CD8-positive, alpha-beta memory T cell (primary cell): ENCODE results near the gene TBX1. TPM values are rescaled to one million over a fixed set of nuclear protein-coding genes. Genes with fewer than 3 reads are reported as not detected.

Experiments
- CTCF ChIA-PET: fragments of 350-600 bp; sonication (Branson Sonifier 250); formaldehyde crosslinking; loops from one replicate; lab custom pipeline; 2021; ENCODE audit warnings: antibody characterized with exemption; lab: Charles Lee
- POLR2A ChIA-PET: fragments of 350-600 bp; sonication (Branson Sonifier 250); formaldehyde crosslinking; loops from one replicate; lab custom pipeline; 2021; ENCODE audit warnings: antibody characterized with exemption; lab: Charles Lee
- DNase-seq, 5 donors: peaks; one replicate each; pipeline versions ENCODE4 v3.0.0 to v3.0.0-alpha.2; 2020 to 2022; ENCODE audit warnings: mixed read lengths in 1 of 5
- H3K27ac ChIP-seq: one replicate; pipeline ENCODE4 v1.7.0; 2013; ENCODE audit warnings: low read depth, mild to moderate bottlenecking, low read length, moderate library complexity
- H3K27me3 ChIP-seq: 2 replicates; pipeline ENCODE4 v1.7.0; 2013; ENCODE audit warnings: low read length, mild to moderate bottlenecking; ENCODE audit not compliant: insufficient read depth, poor library complexity, severe bottlenecking
- H3K36me3 ChIP-seq: 2 replicates; pipeline ENCODE4 v1.7.0; 2013; ENCODE audit warnings: mild to moderate bottlenecking, low read length, moderate library complexity; ENCODE audit not compliant: insufficient read depth
- H3K4me1 ChIP-seq: 2 replicates; pipeline ENCODE4 v1.7.0; 2013; ENCODE audit warnings: mild to moderate bottlenecking, low read length, moderate library complexity; ENCODE audit not compliant: insufficient read depth
- H3K4me3 ChIP-seq: 2 replicates; pipeline ENCODE4 v1.7.0; 2013; ENCODE audit warnings: mild to moderate bottlenecking, low read length
- H3K9me3 ChIP-seq: 2 replicates; pipeline ENCODE4 v1.7.0; 2013; ENCODE audit warnings: mild to moderate bottlenecking, low read length
- H3K27ac Mint-ChIP-seq, 8 donors: one replicate each; pipeline ENCODE4 v1.8.0; 2020 to 2021; ENCODE audit warnings: mixed read lengths in 8 of 8, mild to moderate bottlenecking in 6 of 8, inconsistent platforms in 3 of 8, moderate library complexity in 3 of 8
- H3K27me3 Mint-ChIP-seq, 2 donors: one replicate each; pipeline ENCODE4 v1.8.0; 2020 to 2021; ENCODE audit warnings: mixed read lengths in 2 of 2, mild to moderate bottlenecking in 1 of 2, moderate library complexity in 1 of 2
- H3K36me3 Mint-ChIP-seq, 3 donors: one replicate each; pipeline ENCODE4 v1.8.0; 2020 to 2021; ENCODE audit warnings: mixed read lengths in 3 of 3, inconsistent platforms in 1 of 3, mild to moderate bottlenecking in 1 of 3
- H3K4me1 Mint-ChIP-seq, 3 donors: one replicate each; pipeline ENCODE4 v1.8.0; 2020 to 2021; ENCODE audit warnings: mixed read lengths in 3 of 3, inconsistent platforms in 1 of 3, mild to moderate bottlenecking in 1 of 3
- H3K4me3 Mint-ChIP-seq, 7 donors: one replicate each; pipeline ENCODE4 v1.8.0; 2020 to 2021; ENCODE audit warnings: mixed read lengths in 7 of 7, mild to moderate bottlenecking in 6 of 7, moderate library complexity in 4 of 7, inconsistent platforms in 2 of 7
- H3K9me3 Mint-ChIP-seq, 5 donors: one replicate each; pipeline ENCODE4 v1.8.0; 2020 to 2022; ENCODE audit warnings: mixed read lengths in 5 of 5, mild to moderate bottlenecking in 3 of 5, moderate library complexity in 2 of 5, inconsistent platforms in 1 of 5
- polyA plus RNA-seq: library from polyadenylated mRNA; unstranded; fragments of 300-500 nt; fragmentation: Illumina TruSeq; gene quantifications from one replicate; pipeline ENCODE4 v1.2.3, GENCODE V29; 2021
- total RNA-seq, 2 experiments: library from RNA; stranded (reverse); gene quantifications; one replicate each; pipeline ENCODE4 v1.2.3, GENCODE V29; 2021

The TBX1 gene
- total and polyA plus RNA-seq, 3 experiments from 2014 or later = not detected

DNA sequence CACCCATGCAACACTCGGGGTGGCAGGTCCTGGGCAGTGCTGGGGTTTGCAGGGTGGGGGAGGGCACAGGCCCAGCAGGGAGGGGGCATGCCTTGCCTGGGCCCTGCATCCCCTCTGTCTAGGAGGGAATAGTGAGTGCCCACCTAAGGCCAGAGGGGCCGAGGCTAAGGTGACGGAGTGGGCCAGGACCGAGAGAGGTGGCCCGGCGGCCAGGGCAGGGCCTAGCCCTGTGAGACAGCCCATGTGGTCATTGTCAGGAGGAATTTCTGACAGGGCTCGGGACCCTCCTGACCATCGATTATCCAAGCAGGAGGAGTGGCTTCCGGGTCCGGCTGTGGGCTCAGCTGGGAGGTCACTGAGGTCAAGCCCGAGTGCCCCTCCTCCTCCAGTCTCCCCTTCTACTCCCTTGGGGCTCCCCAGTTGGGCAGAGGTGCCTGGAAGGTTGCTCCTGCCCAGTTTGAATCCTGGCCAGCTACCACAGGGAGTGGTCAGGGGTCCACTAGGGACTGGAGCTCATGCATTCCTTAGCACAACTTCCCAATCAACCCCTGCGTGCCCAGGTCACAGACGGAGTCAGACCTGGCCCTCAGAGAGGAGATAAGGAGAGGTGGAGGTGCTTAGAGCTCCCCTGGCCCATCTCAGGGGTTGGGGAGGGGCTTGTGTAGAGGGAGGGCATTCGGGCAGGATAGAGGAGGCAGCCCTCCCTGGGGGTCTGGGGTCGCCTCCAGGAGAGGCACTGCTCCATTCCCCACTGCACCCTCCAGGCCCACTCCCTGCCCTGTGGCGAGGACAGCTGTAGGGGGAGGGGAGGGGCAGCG, 22.5 kb upstream of the TBX1 start:
- ChIA-PET POLR2A (no interaction called here), CTCF (no interaction called here)
- H3K27me3 Mint-ChIP-seq = peaks cover 0 to 1% of the 10 kb centered on the region in 2 donors
- Histone ChIP-seq H3K9me3 (no peaks in the 10 kb centered on the region), H3K4me3 (no peak overlapping the region), H3K27ac (no peak overlapping the region), H3K4me1 (no peaks in the 10 kb centered on the region), H3K36me3 (no peaks in the 10 kb centered on the region), H3K27me3 (no peaks in the 10 kb centered on the region)
- H3K36me3 Mint-ChIP-seq = no peaks in the 10 kb centered on the region
- H3K4me3 Mint-ChIP-seq = no peak overlapping the region
- no peaks in the 10 kb centered on the region for H3K4me1 Mint-ChIP-seq
- DNase-seq = no peak
- no peak overlapping the region for H3K27ac Mint-ChIP-seq
- no peaks in the 10 kb centered on the region for H3K9me3 Mint-ChIP-seq

DNA sequence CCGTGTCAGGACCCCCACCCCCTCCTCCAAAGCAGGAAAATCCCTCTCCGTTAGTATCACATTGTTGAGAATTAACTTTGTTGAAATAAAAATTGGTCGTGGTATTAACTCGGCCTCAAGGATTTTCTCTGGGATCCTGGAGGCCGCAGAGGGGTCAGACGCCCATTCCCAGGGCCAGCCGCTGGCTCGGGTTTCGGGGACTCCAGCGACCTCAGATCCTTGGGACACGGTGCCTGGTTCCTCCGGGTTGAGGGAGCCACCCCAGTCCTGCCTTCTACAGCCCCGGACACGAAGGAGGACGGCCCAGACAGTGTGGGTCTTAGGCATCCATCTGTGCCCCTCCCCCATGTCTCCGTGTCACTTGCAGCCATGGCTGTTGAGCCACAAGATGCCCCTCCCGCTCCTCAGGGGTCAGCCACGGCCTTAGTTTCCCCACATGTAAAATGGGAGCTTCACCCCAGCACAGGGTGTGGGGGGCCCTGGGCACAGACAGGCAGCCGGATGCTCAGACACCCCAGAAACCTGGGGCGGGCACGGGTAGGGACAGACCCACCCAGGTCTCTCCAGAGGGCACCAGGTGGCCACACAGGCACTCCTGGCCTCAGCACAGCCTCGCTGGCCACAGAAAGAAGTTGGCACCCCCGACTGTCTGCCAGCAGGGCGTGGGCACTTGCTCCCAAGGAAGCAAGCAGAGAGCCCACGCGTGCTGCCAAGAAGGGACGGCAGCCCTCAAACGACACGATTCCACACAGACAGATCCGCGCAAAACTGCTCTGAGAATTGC, 21.7 kb upstream of the TBX1 start:
- H3K9me3 ChIP-seq = no peaks in the 10 kb centered on the region
- no peaks in the 10 kb centered on the region for H3K4me1 ChIP-seq
- H3K4me3 ChIP-seq = no peak overlapping the region
- H3K27ac ChIP-seq = no peak overlapping the region
- H3K27me3 Mint-ChIP-seq = peaks cover 0 to 1% of the 10 kb centered on the region in 2 donors
- no peaks in the 10 kb centered on the region for H3K36me3 ChIP-seq
- POLR2A ChIA-PET = no interaction called here
- H3K4me1 Mint-ChIP-seq = no peaks in the 10 kb centered on the region
- no peaks in the 10 kb centered on the region for H3K9me3 Mint-ChIP-seq
- H3K27me3 ChIP-seq = no peaks in the 10 kb centered on the region
- H3K27ac Mint-ChIP-seq = no peak overlapping the region
- no peak for DNase-seq
- no peaks in the 10 kb centered on the region for H3K36me3 Mint-ChIP-seq
- no peak overlapping the region for H3K4me3 Mint-ChIP-seq
- CTCF ChIA-PET = no interaction called here

DNA sequence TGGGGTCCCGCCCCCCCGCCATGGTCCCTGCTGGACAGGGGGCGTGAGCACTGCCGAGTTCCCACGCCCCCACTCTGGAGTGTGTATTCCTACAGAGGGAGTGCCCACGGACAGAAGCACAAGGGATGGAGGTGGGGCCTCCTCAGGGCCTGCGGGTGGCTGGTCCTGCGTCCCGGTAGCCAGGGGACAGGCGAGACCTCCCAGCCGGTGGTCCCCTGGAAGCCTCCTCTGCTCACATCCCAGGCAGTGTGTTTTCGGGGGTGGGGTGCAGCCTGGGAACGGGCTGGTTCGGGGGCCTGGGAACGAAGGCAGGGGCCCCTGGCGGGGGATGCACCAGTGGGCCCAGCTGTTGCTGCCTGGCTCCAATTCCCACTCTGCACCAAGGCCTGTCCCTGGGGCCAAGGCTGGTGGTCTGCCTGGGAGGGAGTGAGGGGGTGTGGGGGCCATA, 21.1 kb upstream of the TBX1 start:
- H3K9me3 Mint-ChIP-seq = no peaks in the 10 kb centered on the region
- no peak overlapping the region for H3K4me3 Mint-ChIP-seq
- H3K9me3 ChIP-seq = no peaks in the 10 kb centered on the region
- POLR2A ChIA-PET = no interaction called here
- no peaks in the 10 kb centered on the region for H3K4me1 Mint-ChIP-seq
- H3K4me3 ChIP-seq = no peak overlapping the region
- H3K4me1 ChIP-seq = no peaks in the 10 kb centered on the region
- CTCF ChIA-PET = no interaction called here
- no peaks in the 10 kb centered on the region for H3K27me3 ChIP-seq
- H3K27ac Mint-ChIP-seq = no peak overlapping the region
- peaks cover 0 to 1% of the 10 kb centered on the region in 2 donors for H3K27me3 Mint-ChIP-seq
- no peaks in the 10 kb centered on the region for H3K36me3 ChIP-seq
- no peaks in the 10 kb centered on the region for H3K36me3 Mint-ChIP-seq
- H3K27ac ChIP-seq = no peak overlapping the region
- no peak for DNase-seq

DNA sequence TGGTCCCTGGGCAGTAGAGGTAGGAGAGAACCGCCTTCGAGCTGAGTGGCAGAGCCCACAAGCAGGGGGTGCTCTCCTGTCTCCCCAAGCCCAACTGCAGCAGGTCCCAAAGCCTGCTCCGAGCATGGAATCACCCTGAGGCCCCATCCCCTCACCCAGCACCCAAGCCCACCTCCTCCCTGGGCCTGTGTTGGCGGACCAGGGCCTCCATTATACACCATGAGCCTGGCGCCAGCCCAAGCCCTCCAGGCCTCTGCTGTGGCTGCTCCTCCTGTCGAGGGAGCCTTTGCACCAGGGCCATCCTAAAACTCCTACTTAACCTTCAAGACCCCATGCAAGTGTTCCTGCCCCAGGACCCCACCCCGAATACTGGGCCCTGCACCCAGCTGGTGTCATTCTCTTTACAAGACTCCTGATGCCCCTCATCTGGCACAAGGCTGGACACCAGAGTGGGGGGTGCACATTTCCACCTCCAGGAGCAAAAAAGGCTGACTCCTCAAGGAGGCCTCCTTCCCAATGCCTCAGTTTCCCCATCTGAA, 20.6 kb upstream of the TBX1 start:
- POLR2A ChIA-PET = no interaction called here
- no peaks in the 10 kb centered on the region for H3K27me3 Mint-ChIP-seq
- Histone ChIP-seq H3K27ac (no peak overlapping the region), H3K4me3 (no peak overlapping the region), H3K4me1 (no peaks in the 10 kb centered on the region), H3K36me3 (no peaks in the 10 kb centered on the region), H3K27me3 (no peaks in the 10 kb centered on the region), H3K9me3 (no peaks in the 10 kb centered on the region)
- no peaks in the 10 kb centered on the region for H3K9me3 Mint-ChIP-seq
- no peak for DNase-seq
- no peaks in the 10 kb centered on the region for H3K36me3 Mint-ChIP-seq
- no peak overlapping the region for H3K27ac Mint-ChIP-seq
- no peaks in the 10 kb centered on the region for H3K4me1 Mint-ChIP-seq
- no peak overlapping the region for H3K4me3 Mint-ChIP-seq
- CTCF ChIA-PET = interaction anchor here (1.1 kb wide), 1 partner anchor 9 kb away, joined by 4 read pairs; no protein-coding TSS in a partner anchor

DNA sequence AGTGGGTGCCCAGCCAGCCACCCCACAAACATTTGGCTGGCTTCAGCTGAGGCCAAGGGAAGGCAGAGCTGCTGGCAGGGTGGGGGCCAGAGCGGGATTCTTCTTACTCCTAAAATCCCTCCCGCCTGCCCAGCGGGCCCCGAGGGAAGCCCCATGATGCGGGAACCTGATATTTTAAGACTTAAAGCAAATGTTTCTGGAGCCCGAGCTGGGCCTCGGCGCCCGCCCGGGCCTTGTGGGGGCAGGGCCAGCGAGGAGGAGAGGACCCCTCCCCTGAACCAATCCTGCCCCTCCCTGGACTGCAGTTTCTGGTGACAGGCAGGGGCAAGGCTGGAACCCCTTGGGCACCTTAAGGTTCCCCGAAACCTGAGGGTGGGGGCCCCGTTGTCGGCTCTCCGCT, 20.0 kb upstream of the TBX1 start:
- Mint-ChIP-seq H3K4me1 (no peaks in the 10 kb centered on the region), H3K9me3 (no peaks in the 10 kb centered on the region), H3K27ac (no peak overlapping the region), H3K27me3 (no peaks in the 10 kb centered on the region), H3K4me3 (no peak overlapping the region), H3K36me3 (no peaks in the 10 kb centered on the region)
- POLR2A ChIA-PET = no interaction called here
- CTCF ChIA-PET = interaction anchor here (1.1 kb wide), 1 partner anchor 10 kb away, joined by 4 read pairs; no protein-coding TSS in a partner anchor
- no peak overlapping the region for H3K27ac ChIP-seq
- no peaks in the 10 kb centered on the region for H3K4me1 ChIP-seq
- no peaks in the 10 kb centered on the region for H3K36me3 ChIP-seq
- no peak for DNase-seq
- no peak overlapping the region for H3K4me3 ChIP-seq
- H3K27me3 ChIP-seq = no peaks in the 10 kb centered on the region
- no peaks in the 10 kb centered on the region for H3K9me3 ChIP-seq

DNA sequence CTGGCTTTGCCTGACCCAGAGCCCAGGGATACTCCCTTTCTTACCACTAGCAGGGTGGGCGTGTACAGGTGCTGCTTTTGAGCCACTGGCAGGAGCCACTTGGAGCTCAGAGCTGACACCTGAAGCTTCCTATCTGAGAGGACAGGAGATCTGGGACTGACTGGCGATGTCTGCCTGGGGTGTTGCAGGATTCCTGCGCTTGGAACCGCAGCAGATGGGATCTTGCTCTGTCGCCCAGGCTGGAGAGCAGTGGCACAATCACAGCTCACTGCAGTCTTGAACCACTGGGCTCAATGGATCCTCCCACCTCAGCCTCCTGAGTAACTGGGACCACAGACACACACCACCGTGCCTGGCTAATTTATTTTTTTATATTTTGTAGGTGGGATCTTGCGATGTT, 19.5 kb upstream of the TBX1 start:
- Histone ChIP-seq H3K27ac (no peak overlapping the region), H3K4me3 (no peak overlapping the region), H3K9me3 (no peaks in the 10 kb centered on the region), H3K27me3 (no peaks in the 10 kb centered on the region), H3K4me1 (no peaks in the 10 kb centered on the region), H3K36me3 (no peaks in the 10 kb centered on the region)
- no peaks in the 10 kb centered on the region for H3K4me1 Mint-ChIP-seq
- ChIA-PET CTCF (interaction anchor here (1.1 to 1.8 kb wide), 2 partner anchors 10 kb away, joined by 4 to 10 read pairs; no protein-coding TSS in a partner anchor), POLR2A (no interaction called here)
- no peaks in the 10 kb centered on the region for H3K27me3 Mint-ChIP-seq
- no peak overlapping the region for H3K4me3 Mint-ChIP-seq
- H3K27ac Mint-ChIP-seq = no peak overlapping the region
- H3K9me3 Mint-ChIP-seq = no peaks in the 10 kb centered on the region
- no peak for DNase-seq
- no peaks in the 10 kb centered on the region for H3K36me3 Mint-ChIP-seq

DNA sequence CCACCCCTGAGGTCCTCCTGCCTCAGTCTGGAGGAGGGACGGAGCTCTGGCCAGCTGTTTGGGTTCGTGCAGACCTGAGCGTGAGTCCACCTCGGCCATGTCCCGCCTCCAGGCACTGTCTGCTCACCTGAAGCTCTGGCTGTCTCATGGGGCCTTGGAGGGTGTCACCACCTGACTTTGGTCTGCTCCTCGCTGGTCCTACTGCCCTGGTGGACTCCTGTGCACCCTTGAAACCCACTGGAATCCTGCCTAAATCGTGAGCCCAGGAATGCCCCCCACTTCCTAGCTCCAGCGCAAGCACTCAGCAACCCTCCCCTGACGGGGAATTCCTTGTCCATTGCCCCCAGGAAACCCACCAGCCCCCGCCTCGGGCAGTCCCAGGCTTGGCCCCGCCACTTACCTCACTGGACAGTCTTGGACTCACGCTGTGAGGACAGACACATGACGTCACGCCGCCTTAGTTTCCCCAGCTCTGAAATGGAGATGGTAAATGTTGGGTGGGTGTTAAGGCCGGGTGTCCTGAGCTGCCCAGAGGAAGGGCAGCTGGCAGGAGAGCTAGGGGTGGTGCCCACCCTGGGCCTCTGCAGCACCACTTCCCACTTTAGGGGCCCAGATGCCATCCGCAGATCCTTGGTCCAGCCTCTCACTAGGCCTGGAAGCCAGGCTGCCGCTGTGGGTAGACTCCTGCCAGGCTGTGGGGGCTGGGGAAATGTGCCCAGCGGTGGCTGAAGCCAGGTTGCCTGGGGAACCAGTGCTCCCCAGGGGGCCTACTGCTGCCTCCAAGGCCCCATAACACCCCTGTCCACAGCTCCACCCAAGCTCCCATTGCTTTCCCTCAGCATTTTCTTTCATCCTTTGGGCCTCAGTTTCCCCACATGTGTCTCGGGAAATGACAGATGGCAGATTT, 18.2 kb upstream of the TBX1 start:
- H3K36me3 Mint-ChIP-seq = no peaks in the 10 kb centered on the region
- H3K27ac ChIP-seq = no peak overlapping the region
- H3K4me3 Mint-ChIP-seq = no peak overlapping the region
- no peaks in the 10 kb centered on the region for H3K9me3 Mint-ChIP-seq
- ChIA-PET POLR2A (no interaction called here), CTCF (interaction anchor here (1.8 kb wide), 1 partner anchor 12 kb away, joined by 10 read pairs; no protein-coding TSS in a partner anchor)
- DNase-seq = no peak
- no peak overlapping the region for H3K4me3 ChIP-seq
- no peak overlapping the region for H3K27ac Mint-ChIP-seq
- no peaks in the 10 kb centered on the region for H3K9me3 ChIP-seq
- H3K27me3 Mint-ChIP-seq = no peaks in the 10 kb centered on the region
- H3K4me1 Mint-ChIP-seq = no peaks in the 10 kb centered on the region
- no peaks in the 10 kb centered on the region for H3K4me1 ChIP-seq
- H3K27me3 ChIP-seq = no peaks in the 10 kb centered on the region
- H3K36me3 ChIP-seq = no peaks in the 10 kb centered on the region
